ENCODE measurements around the gene GRPEL2.

Gene GRPEL2

GRCh38 chr5:149325894-149326293, 19.4 kb upstream of the GRPEL2 start:
- no peak for DNase-seq (ENCODE audit: low read depth)
- no peak overlapping the region for H3K4me3 ChIP-seq (ENCODE audit: low read depth, low read length)
- TF ChIP-seq CTCF (IDR thresholded peaks at IDR 0.05; ENCODE audit: insufficient read depth, low read depth, low read length, missing control alignments), result no peak

DNA sequence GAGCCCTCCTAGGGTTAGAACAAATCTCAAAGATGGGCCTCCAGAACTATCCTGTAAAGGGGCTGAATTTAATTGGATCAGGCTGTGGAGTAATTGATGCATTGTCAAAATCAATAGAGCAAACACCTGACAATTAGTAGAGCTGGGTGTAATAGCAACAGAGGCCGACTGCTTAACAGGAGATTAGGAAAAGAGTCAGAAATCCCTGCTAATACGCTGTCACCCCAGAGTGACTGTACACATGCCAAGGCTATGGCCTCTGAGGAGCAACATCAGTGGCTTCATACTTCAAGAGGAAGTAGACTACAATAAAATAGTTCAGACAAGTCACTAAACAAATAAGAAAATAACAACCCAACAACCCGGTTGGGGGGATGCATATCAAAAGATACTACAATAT, 18.7 kb upstream of the GRPEL2 start:
- no peak for TF ChIP-seq CTCF (IDR thresholded peaks at IDR 0.05; ENCODE audit: insufficient read depth, low read depth, low read length, missing control alignments)
- H3K4me3 ChIP-seq (ENCODE audit: low read depth, low read length), result no peak overlapping the region
- DNase-seq (ENCODE audit: low read depth), result no peak

GRCh38 chr5:149328177-149328576, 17.1 kb upstream of the GRPEL2 start:
- no peak for TF ChIP-seq CTCF (IDR thresholded peaks at IDR 0.05; ENCODE audit: insufficient read depth, low read depth, low read length, missing control alignments)
- DNase-seq (ENCODE audit: low read depth), result no peak
- H3K4me3 ChIP-seq (ENCODE audit: low read depth, low read length), result no peak overlapping the region

DNA sequence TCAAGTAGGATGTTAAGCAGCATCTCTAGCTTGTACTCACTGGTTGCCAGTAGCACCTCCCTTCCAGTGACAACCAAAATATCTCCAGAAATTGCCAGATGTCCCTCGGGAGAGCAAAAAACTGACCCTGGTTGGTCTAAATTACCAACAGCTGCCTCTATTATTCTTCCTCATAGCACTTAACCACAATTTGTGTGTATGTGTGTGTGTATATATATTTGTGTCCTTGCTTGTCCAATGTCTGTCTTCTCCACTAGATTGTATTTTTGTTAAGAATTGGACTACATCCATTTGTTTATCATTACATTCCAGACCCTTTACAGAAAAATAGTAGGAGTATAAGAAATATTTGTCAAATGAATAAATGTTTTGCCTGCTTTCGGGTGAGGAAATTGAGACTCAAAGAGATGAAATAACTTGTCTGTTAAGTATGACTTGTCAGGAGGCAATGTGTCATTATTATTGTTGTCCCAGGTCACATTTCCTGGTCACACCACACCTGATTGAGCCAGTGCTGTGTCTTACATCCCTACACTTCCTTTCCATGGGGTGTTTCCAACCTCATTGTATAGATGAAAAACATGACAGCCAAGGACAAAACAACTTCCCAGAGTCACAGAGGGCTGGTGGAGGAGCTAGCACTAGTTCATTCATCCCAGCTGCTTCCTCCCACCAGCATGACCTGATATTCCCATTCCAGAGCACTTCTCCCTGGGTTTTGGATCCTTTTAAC, 11.4 kb upstream of the GRPEL2 start:
- DNase-seq (ENCODE audit: low read depth), result no peak

GRCh38 chr5:149337736-149338135, 7.6 kb upstream of the GRPEL2 start:
- no peak for TF ChIP-seq CTCF (IDR thresholded peaks at IDR 0.05; ENCODE audit: insufficient read depth, low read depth, low read length, missing control alignments)
- H3K4me3 ChIP-seq (ENCODE audit: low read depth, low read length), result no peak overlapping the region
- no peak for DNase-seq (ENCODE audit: low read depth)

More for the DNA sequence above, 11.4 kb upstream of the GRPEL2 start:
- TF ChIP-seq CTCF (IDR thresholded peaks at IDR 0.05; ENCODE audit: insufficient read depth, low read depth, low read length, missing control alignments), result no peak
- no peak overlapping the region for H3K4me3 ChIP-seq (ENCODE audit: low read depth, low read length)

DNA sequence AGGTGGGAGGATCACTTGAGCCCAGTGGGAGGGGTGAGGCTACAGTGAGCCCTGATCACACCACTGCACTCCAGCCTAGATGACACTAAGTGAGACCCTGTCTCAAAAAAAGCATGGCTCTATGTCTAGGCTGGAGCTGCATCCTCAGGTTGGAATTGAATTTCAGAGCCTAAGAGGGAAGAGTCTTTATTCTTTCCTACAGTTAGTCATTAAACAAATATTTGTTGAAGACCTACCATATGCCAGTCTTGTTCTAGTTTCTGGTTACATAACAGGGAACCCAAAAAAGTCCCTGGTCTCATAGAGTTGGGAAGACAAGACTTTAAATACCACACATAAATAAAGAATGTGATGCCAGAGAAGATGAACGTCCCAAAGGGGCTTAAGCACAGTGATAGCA, 6.9 kb upstream of the GRPEL2 start:
- no peak overlapping the region for H3K4me3 ChIP-seq (ENCODE audit: low read depth, low read length)
- no peak for TF ChIP-seq CTCF (IDR thresholded peaks at IDR 0.05; ENCODE audit: insufficient read depth, low read depth, low read length, missing control alignments)
- DNase-seq (ENCODE audit: low read depth), result no peak

DNA sequence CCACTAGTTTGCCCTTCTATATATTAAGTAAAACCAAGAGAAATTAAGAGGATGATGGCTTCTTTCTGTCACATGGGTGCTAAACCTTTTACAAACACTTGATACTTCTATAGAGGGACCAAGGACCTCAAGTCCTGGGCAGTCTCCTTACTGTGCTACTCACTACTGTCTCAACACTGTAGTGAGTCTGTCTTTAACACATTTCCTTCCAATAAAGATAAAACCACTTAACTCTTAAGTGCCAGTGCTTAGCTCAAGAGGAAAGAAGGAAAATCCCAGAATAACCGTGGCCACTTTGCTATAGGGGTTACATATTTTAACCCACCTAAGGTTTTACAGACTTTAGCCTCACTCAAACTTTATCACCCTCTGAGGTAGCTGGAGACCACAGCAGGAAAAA, 4.4 kb upstream of the GRPEL2 start:
- TF ChIP-seq CTCF (IDR thresholded peaks at IDR 0.05; ENCODE audit: insufficient read depth, low read depth, low read length, missing control alignments), result no peak

More for the DNA sequence above, 4.4 kb upstream of the GRPEL2 start:
- H3K4me3 ChIP-seq (ENCODE audit: low read depth, low read length), result no peak overlapping the region
- DNase-seq (ENCODE audit: low read depth), result no peak
